ENCODE data around the gene NKIRAS2.

Gene NKIRAS2

GRCh38 chr17:41988418-41988817, 31.5 kb upstream of the NKIRAS2 start:
- no peaks in the 10 kb centered on the region for H3K27me3 ChIP-seq (ENCODE audit: insufficient read depth, low read length, poor library complexity)
- 0 out of 2 replicates have a peak, but pooled peaks cover 5% of the 10 kb centered on the region for H3K79me2 ChIP-seq (ENCODE audit: insufficient read depth, low read length)
- H3K9me3 ChIP-seq (ENCODE audit: insufficient read depth, low read length, severe bottlenecking) = no peaks in the 10 kb centered on the region
- ATAC-seq (ENCODE audit: insufficient read depth, low read depth) = no peak
- H3K27ac ChIP-seq (ENCODE audit: low read length) = no peak overlapping the region
- DNase-seq = no peak
- H3K4me3 ChIP-seq (ENCODE audit: low read depth in 1 of 2, low read length in 2 of 2) = no peak overlapping the region
- no peak overlapping the region for H3K4me2 ChIP-seq (ENCODE audit: insufficient read depth, low read length)
- TF ChIP-seq CTCF (IDR thresholded peaks at IDR 0.05; ENCODE audit: borderline replicate concordance, extremely low read depth, low read length, poor library complexity, severe bottlenecking) = no peak
- no peak for TF ChIP-seq EZH2 (IDR thresholded peaks at IDR 0.05; ENCODE audit: borderline replicate concordance, low read depth, low read length, severe bottlenecking)
- peaks cover 96% of the 10 kb centered on the region for H3K36me3 ChIP-seq (ENCODE audit: insufficient read depth, low read length)
- no peaks in the 10 kb centered on the region for H3K4me1 ChIP-seq (ENCODE audit: insufficient read depth, low read length)
- no peak overlapping the region for H3K9ac ChIP-seq (ENCODE audit: low read depth, low read length)
- no peak overlapping the region for H2AFZ ChIP-seq (ENCODE audit: low read depth, low read length)
- 0 out of 2 replicates have a peak, but pooled peaks cover 2% of the 10 kb centered on the region for H4K20me1 ChIP-seq (ENCODE audit: insufficient read depth, low read length)

- no peak overlapping the region for H3K4me3 ChIP-seq (ENCODE audit: low read depth in 1 of 2, low read length in 2 of 2)
- peaks cover 93% of the 10 kb centered on the region for H3K36me3 ChIP-seq (ENCODE audit: insufficient read depth, low read length)
Observed at GRCh38 chr17:41989702-41990419, 30.0 kb upstream of the NKIRAS2 start.

GRCh38 chr17:41992576-41992975, 27.3 kb upstream of the NKIRAS2 start:
- Histone ChIP-seq H2AFZ (ENCODE audit: low read depth, low read length) (no peak overlapping the region), H4K20me1 (ENCODE audit: insufficient read depth, low read length) (peaks cover 7% of the 10 kb centered on the region; the same call in 1 of the 2 replicates), H3K9ac (ENCODE audit: low read depth, low read length) (no peak overlapping the region), H3K79me2 (ENCODE audit: insufficient read depth, low read length) (0 out of 2 replicates have a peak, but pooled peaks cover 5% of the 10 kb centered on the region), H3K4me2 (ENCODE audit: insufficient read depth, low read length) (no peak overlapping the region), H3K36me3 (ENCODE audit: insufficient read depth, low read length) (peaks cover 94% of the 10 kb centered on the region), H3K4me3 (ENCODE audit: low read depth in 1 of 2, low read length in 2 of 2) (no peak overlapping the region), H3K9me3 (ENCODE audit: insufficient read depth, low read length, severe bottlenecking) (no peaks in the 10 kb centered on the region), H3K27ac (ENCODE audit: low read length) (no peak overlapping the region), H3K4me1 (ENCODE audit: insufficient read depth, low read length) (no peaks in the 10 kb centered on the region), H3K27me3 (ENCODE audit: insufficient read depth, low read length, poor library complexity) (no peaks in the 10 kb centered on the region)
- ATAC-seq (ENCODE audit: insufficient read depth, low read depth) (no peak), DNase-seq (no peak)
- TF ChIP-seq CTCF (IDR thresholded peaks at IDR 0.05; ENCODE audit: borderline replicate concordance, extremely low read depth, low read length, poor library complexity, severe bottlenecking) (no peak), EZH2 (IDR thresholded peaks at IDR 0.05; ENCODE audit: borderline replicate concordance, low read depth, low read length, severe bottlenecking) (no peak)

More at GRCh38 chr17:41989702-41990419, 30.0 kb upstream of the NKIRAS2 start:
- Histone ChIP-seq H3K4me2 (ENCODE audit: insufficient read depth, low read length) (no peak overlapping the region), H3K27ac (ENCODE audit: low read length) (no peak overlapping the region), H3K9ac (ENCODE audit: low read depth, low read length) (no peak overlapping the region), H4K20me1 (ENCODE audit: insufficient read depth, low read length) (0 out of 2 replicates have a peak, but pooled peaks cover 2% of the 10 kb centered on the region), H3K4me1 (ENCODE audit: insufficient read depth, low read length) (no peaks in the 10 kb centered on the region), H3K27me3 (ENCODE audit: insufficient read depth, low read length, poor library complexity) (no peaks in the 10 kb centered on the region), H3K9me3 (ENCODE audit: insufficient read depth, low read length, severe bottlenecking) (no peaks in the 10 kb centered on the region), H3K79me2 (ENCODE audit: insufficient read depth, low read length) (0 out of 2 replicates have a peak, but pooled peaks cover 5% of the 10 kb centered on the region), H2AFZ (ENCODE audit: low read depth, low read length) (no peak overlapping the region)
- no peak for DNase-seq
- ATAC-seq (ENCODE audit: insufficient read depth, low read depth) = no peak
- no peak for TF ChIP-seq CTCF (IDR thresholded peaks at IDR 0.05; ENCODE audit: borderline replicate concordance, extremely low read depth, low read length, poor library complexity, severe bottlenecking)
- TF ChIP-seq EZH2 (IDR thresholded peaks at IDR 0.05; ENCODE audit: borderline replicate concordance, low read depth, low read length, severe bottlenecking) = no peak

Measured in DND-41 (cell line).